Measurements from ENCODE around the gene NLRP13.

DNA sequence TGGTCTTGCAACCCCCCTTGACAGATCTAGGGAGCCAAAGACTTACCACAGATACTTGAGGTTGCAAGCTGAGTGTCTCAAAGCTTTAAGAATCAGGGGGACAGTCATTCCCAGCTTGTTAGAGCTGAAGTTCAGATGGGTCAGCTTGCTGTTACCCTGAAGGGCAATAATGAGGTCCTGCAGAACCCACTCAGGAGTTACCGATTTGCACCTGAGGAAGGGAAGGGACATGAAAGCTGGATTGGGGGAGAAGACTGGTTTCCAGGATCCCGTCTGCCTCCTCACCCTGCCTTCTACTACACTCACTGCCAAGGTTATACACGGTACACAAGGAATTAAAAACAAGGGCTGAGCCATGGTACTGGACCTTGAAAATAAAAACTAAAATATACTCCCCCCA, 24.4 kb downstream of the NLRP13 start:
- TF ChIP-seq, protein P1, sequence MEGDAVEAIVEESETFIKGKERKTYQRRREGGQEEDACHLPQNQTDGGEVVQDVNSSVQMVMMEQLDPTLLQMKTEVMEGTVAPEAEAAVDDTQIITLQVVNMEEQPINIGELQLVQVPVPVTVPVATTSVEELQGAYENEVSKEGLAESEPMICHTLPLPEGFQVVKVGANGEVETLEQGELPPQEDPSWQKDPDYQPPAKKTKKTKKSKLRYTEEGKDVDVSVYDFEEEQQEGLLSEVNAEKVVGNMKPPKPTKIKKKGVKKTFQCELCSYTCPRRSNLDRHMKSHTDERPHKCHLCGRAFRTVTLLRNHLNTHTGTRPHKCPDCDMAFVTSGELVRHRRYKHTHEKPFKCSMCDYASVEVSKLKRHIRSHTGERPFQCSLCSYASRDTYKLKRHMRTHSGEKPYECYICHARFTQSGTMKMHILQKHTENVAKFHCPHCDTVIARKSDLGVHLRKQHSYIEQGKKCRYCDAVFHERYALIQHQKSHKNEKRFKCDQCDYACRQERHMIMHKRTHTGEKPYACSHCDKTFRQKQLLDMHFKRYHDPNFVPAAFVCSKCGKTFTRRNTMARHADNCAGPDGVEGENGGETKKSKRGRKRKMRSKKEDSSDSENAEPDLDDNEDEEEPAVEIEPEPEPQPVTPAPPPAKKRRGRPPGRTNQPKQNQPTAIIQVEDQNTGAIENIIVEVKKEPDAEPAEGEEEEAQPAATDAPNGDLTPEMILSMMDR (IDR thresholded peaks at IDR 0.05) = no peak
- TF ChIP-seq POLR2A (IDR thresholded peaks at IDR 0.05) (no peak), POLR2AphosphoS5 (IDR thresholded peaks at IDR 0.05) (no peak), EP300 (IDR thresholded peaks at IDR 0.05) (no peak)
